ENCODE data around the gene ACTR3.

ACTR3 gene

DNA sequence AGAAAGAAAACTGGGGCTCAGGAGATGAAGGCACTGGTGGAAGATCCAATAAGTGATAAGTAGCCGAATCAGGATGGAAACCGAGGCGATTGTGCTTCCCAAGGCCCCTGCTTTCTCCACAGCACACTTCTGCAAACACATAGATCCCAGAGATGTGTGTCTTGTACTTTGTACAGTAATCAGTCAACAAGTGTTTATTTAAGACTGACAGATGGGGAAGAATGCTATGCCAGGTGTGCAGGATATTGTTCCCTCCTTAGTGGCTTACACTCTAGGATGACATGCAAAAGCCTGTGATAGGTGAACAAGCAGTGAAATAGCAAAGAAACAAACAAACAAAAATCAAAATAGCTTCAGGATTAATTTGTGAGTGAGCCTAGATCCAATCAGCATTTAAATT lies 116.6 kb downstream of the ACTR3 start:
- no peak for DNase-seq

DNA sequence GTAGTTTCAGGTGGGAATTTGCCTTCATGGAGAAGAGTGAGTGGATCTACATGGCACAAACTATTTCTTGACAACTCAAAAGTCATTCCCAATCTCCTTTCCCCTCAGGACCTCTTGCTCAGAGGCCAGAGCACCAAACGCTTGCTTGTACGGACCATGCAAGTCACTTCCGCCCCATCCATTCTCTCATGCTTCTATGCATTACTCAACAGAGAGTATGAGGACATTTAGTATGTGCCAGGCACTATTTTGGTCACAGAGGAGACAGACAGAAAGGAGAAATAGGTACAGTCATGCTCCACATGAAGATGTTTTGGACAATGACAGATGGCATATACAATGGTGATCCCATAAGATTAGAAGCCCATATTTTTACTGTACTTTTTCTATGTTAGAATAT lies 117.5 kb downstream of the ACTR3 start:
- DNase-seq, result no peak

GRCh38 chr2:114008720-114009119 lies 118.8 kb downstream of the ACTR3 start:
- no peak for DNase-seq

GRCh38 chr2:114009205-114009944 lies 119.5 kb downstream of the ACTR3 start:
- DNase-seq, result no peak

DNA sequence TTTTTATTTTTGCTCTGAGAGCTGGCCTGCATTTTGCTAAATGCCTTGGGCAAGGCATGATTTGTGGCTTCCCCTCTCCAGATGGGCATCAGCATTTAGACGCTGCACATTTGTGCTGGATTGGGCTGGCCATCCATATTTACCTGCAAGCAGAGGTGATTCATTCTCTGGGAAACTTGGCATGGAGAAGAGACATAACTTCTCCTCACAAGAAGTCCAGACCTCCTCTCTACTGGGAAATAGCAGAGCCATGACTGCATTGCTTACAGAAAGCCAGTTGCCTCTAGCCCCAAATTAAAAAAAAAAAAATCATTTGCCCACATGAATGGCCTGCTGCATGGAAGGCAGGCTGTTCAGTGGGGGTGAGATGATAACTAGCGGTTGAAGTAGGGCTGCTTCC lies 120.1 kb downstream of the ACTR3 start:
- no peak for DNase-seq

- no peak for DNase-seq
These were observed 121.8 kb downstream of the ACTR3 start for GRCh38 chr2:114011713-114012112.

All from activated gamma-delta T cell treated with Interleukin-2 at 50 U/mL for 16 hours (primary cell).